Activated naive CD8-positive, alpha-beta T cell treated with anti-CD3 and anti-CD28 coated beads for 36 hours (primary cell): ENCODE measurements around the gene SIAE. TPM values are rescaled to one million over a fixed set of nuclear protein-coding genes. Genes with fewer than 3 reads are reported as not detected.
A peak's percentile ranks its signal among the peaks of the same experiment; 100 is the strongest.

Experiments used
- DNase-seq: peaks from one replicate; pipeline ENCODE4 v3.0.0; 2021
- H3K27ac Mint-ChIP-seq: one replicate; pipeline ENCODE4 v1.8.0; 2022; ENCODE audit warnings: mild to moderate bottlenecking, moderate library complexity, mixed read lengths
- H3K27me3 Mint-ChIP-seq: one replicate; pipeline ENCODE4 v1.8.0; 2022; ENCODE audit warnings: mild to moderate bottlenecking, mixed read lengths
- H3K36me3 Mint-ChIP-seq: one replicate; pipeline ENCODE4 v1.8.0; 2021; ENCODE audit warnings: mild to moderate bottlenecking, mixed read lengths
- H3K4me1 Mint-ChIP-seq: one replicate; pipeline ENCODE4 v1.8.0; 2021; ENCODE audit warnings: mixed read lengths
- H3K4me3 Mint-ChIP-seq: one replicate; pipeline ENCODE4 v1.8.0; 2022; ENCODE audit warnings: mild to moderate bottlenecking, moderate library complexity, mixed read lengths
- H3K9me3 Mint-ChIP-seq: one replicate; pipeline ENCODE4 v1.8.0; 2022; ENCODE audit warnings: mixed read lengths
- total RNA-seq, 2 experiments: library from RNA; stranded (reverse); gene quantifications; one replicate each; pipeline ENCODE4 v1.2.3, GENCODE V29; 2021

The SIAE gene
- total RNA-seq, 2 experiments from 2014 or later: 4.5 to 6.9 TPM

- Mint-ChIP-seq H3K27me3 (no peaks in the 10 kb centered on the region), H3K27ac (no peak overlapping the region), H3K9me3 (no peaks in the 10 kb centered on the region), H3K4me3 (no peak overlapping the region), H3K36me3 (no peaks in the 10 kb centered on the region), H3K4me1 (no peaks in the 10 kb centered on the region)
- DNase-seq: no peak
Observed at GRCh38 chr11:124646148-124646547, 27.4 kb downstream of the SIAE start.

DNA sequence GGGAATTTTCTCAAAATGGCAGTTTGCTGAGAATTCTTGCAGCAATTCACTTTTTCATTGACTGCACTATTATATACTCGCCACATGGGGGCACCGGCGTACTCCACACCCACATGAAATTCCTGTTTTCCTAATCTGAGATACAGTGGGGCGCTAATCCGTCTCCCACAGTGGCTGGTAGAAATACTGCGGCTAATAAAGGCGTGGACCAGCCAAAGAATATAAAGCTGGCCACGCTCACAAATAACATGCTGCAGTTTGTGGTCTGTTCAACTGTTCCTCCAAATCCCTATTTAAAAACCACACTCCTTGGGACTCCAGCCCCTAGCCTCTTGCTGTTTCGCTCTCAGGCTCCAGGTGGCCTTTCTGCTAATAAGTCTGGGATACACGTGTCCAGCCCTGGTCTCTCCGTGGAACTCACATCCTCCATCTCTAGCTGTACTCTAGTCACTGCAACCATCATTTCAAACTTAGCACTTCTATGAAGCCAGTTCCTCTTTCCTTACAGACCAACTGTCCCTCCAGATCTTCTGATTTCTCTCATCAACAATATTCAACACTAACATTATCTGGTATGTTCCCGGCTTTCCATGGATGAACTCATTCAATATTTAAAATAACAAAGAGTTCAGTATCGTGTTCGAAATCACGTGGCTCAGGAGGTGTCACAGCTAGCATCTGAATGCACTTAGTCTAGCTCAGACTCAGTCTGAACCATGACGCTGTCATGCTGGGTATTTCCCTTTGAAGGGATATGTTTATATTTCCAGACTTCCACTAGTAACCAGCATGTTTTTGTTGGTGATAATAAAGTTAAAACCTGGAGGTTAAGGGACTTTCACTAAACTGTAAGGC lies 28.9 kb downstream of the SIAE start:
- no peaks in the 10 kb centered on the region for H3K4me1 Mint-ChIP-seq
- H3K27ac Mint-ChIP-seq: no peak overlapping the region
- no peak overlapping the region for H3K4me3 Mint-ChIP-seq
- H3K27me3 Mint-ChIP-seq: no peaks in the 10 kb centered on the region
- no peak for DNase-seq
- H3K36me3 Mint-ChIP-seq: peaks cover 2% of the 10 kb centered on the region
- no peaks in the 10 kb centered on the region for H3K9me3 Mint-ChIP-seq

GRCh38 chr11:124643605-124644425 lies 29.7 kb downstream of the SIAE start:
- Mint-ChIP-seq H3K4me3 (no peak overlapping the region), H3K4me1 (no peaks in the 10 kb centered on the region), H3K9me3 (no peaks in the 10 kb centered on the region), H3K36me3 (peaks cover 2% of the 10 kb centered on the region), H3K27ac (no peak overlapping the region), H3K27me3 (no peaks in the 10 kb centered on the region)
- DNase-seq: no peak

DNA sequence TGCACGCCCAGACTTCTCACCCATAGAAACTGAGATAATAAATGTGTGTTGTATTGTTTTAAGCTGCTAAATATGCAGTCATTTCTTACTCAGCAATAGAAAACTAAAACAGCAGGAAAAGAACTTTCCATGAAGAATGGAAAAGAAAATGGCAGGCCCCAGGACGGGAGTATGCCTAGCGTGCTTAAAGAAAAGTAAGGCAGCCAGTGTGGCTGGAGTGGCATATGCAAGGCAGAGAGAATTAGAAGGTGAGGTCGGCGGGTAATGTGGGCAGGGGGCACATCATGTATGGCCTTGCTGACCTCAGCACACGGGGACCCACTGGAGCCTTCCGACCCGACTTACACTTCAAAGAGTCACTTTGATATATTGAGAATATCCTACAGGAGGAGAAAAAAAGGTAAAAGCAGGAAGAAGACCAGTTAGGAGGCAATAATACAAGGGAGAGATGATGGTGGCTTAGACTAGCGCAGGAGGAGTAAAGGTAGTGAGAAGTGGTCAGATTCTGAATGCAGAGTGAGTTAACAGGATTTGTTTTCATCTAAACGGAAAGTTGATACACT lies 30.4 kb downstream of the SIAE start:
- Mint-ChIP-seq H3K4me3 (no peak overlapping the region), H3K36me3 (peaks cover 2% of the 10 kb centered on the region), H3K27ac (no peak overlapping the region), H3K27me3 (no peaks in the 10 kb centered on the region), H3K9me3 (no peaks in the 10 kb centered on the region), H3K4me1 (no peaks in the 10 kb centered on the region)
- DNase-seq: no peak

DNA sequence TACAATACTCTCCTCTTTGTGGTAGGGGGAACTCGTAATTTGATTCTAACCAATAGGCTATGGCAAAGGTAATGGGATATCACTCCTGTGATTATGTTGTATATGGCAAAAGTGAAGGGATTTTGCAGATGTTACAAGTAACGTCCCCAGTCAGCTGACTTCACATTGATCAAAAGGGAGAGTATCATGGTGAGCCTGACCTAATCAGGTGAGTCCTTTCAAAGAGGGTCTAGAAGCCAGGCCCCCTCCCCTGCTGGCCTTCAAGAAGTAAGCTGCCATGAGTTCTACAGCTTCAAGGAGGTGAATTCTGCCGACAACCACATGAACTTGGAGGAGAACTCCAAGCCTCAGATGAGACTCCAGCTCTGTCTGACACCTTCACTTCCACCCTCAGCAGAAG lies 30.9 kb downstream of the SIAE start:
- H3K9me3 Mint-ChIP-seq: no peaks in the 10 kb centered on the region
- no peak overlapping the region for H3K4me3 Mint-ChIP-seq
- H3K36me3 Mint-ChIP-seq: peaks cover 4% of the 10 kb centered on the region
- DNase-seq: no peak
- no peaks in the 10 kb centered on the region for H3K27me3 Mint-ChIP-seq
- H3K27ac Mint-ChIP-seq: no peak overlapping the region
- no peaks in the 10 kb centered on the region for H3K4me1 Mint-ChIP-seq

- Mint-ChIP-seq H3K27ac (no peak overlapping the region), H3K4me1 (no peaks in the 10 kb centered on the region), H3K27me3 (no peaks in the 10 kb centered on the region), H3K9me3 (no peaks in the 10 kb centered on the region), H3K4me3 (no peak overlapping the region), H3K36me3 (peaks cover 11% of the 10 kb centered on the region)
- no peak for DNase-seq
Observed at GRCh38 chr11:124640666-124641065, 32.9 kb downstream of the SIAE start.

DNA sequence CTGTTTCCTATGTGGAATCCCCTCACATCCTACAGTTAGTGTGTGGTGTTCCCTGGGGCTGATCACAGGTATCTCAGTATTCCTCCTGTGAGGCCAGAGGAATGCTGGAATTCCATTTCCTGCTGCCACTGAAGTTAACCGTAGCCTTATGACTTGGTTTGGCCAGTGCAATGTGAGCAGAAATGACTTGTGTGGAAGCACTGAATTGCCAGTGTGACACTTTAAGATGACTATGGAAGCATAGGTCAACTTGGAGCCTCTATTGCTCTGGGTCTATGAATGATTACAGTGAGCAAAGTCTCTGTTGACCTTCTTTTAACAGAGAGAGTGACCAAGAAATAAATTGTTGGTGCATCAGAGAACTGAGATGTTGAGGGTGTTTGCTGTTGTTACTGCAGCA lies 34.4 kb downstream of the SIAE start:
- H3K9me3 Mint-ChIP-seq: no peaks in the 10 kb centered on the region
- peaks cover 11% of the 10 kb centered on the region for H3K36me3 Mint-ChIP-seq
- DNase-seq: no peak
- H3K27me3 Mint-ChIP-seq: no peaks in the 10 kb centered on the region
- no peaks in the 10 kb centered on the region for H3K4me1 Mint-ChIP-seq
- no peak overlapping the region for H3K27ac Mint-ChIP-seq
- no peak overlapping the region for H3K4me3 Mint-ChIP-seq

DNA sequence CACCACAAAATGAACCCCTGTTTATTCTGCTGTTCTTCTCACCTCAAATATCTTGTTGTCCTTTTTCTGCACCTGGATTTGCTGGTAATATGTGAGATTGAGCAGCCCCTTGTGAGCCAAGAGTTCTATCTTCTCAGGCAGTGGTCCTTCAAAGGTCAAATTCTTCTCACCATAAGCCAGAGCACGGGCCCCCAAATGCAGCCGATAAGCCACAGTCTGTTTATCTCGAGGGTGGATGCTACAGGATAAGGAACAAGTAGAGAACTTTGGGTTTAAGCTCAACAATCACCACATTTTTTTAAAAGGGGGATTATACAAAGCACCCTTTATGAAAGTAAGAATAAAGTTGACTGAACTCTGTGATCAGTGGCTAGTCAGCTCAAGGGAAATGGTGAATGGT lies 35.0 kb downstream of the SIAE start:
- H3K27me3 Mint-ChIP-seq: no peaks in the 10 kb centered on the region
- no peak overlapping the region for H3K4me3 Mint-ChIP-seq
- DNase-seq: no peak
- no peaks in the 10 kb centered on the region for H3K4me1 Mint-ChIP-seq
- H3K36me3 Mint-ChIP-seq: peaks cover 11% of the 10 kb centered on the region
- H3K27ac Mint-ChIP-seq: peak overlapping the region; percentile 56
- H3K9me3 Mint-ChIP-seq: no peaks in the 10 kb centered on the region

GRCh38 chr11:124635932-124636331 lies 37.6 kb downstream of the SIAE start:
- H3K36me3 Mint-ChIP-seq: peaks cover 15% of the 10 kb centered on the region
- DNase-seq: no peak
- H3K4me3 Mint-ChIP-seq: no peak overlapping the region
- H3K4me1 Mint-ChIP-seq: no peaks in the 10 kb centered on the region
- H3K9me3 Mint-ChIP-seq: no peaks in the 10 kb centered on the region
- H3K27me3 Mint-ChIP-seq: no peaks in the 10 kb centered on the region
- no peak overlapping the region for H3K27ac Mint-ChIP-seq

GRCh38 chr11:124633355-124633754 lies 40.2 kb downstream of the SIAE start:
- Mint-ChIP-seq H3K9me3 (no peaks in the 10 kb centered on the region), H3K27ac (no peak overlapping the region), H3K27me3 (no peaks in the 10 kb centered on the region), H3K4me1 (no peaks in the 10 kb centered on the region), H3K4me3 (no peak overlapping the region), H3K36me3 (peaks cover 22% of the 10 kb centered on the region)
- no peak for DNase-seq

DNA sequence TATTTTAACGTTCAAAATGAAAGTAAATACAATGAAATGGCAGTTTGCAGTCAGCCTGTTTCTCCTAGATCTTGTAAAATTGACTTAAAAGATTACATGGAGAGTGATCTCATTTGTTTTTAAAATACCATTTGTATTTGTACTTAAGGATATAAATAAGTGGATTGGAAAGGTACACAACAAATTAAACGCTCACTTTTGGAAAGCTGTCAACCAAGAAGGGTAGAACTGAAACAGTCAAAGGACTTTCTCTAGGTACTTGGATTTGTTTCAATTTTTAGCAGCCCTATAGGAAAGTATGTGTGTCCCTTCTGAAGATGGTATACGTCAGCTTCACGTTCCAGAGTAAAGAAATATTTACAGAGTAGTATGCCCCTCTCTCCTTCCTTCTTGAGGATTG lies 43.6 kb downstream of the SIAE start:
- H3K36me3 Mint-ChIP-seq: peaks cover 26% of the 10 kb centered on the region
- no peaks in the 10 kb centered on the region for H3K9me3 Mint-ChIP-seq
- H3K27ac Mint-ChIP-seq: peak overlapping the region; percentile 21
- no peaks in the 10 kb centered on the region for H3K27me3 Mint-ChIP-seq
- no peak overlapping the region for H3K4me3 Mint-ChIP-seq
- peaks cover 13% of the 10 kb centered on the region for H3K4me1 Mint-ChIP-seq
- DNase-seq: no peak

- Mint-ChIP-seq H3K27me3 (no peaks in the 10 kb centered on the region), H3K27ac (no peak overlapping the region), H3K9me3 (no peaks in the 10 kb centered on the region), H3K36me3 (peaks cover 28% of the 10 kb centered on the region), H3K4me1 (peaks cover 22% of the 10 kb centered on the region), H3K4me3 (no peak overlapping the region)
- no peak for DNase-seq
Observed at GRCh38 chr11:124627546-124627945, 46.0 kb downstream of the SIAE start.

- H3K4me3 Mint-ChIP-seq: no peak overlapping the region
- peaks cover 23% of the 10 kb centered on the region for H3K36me3 Mint-ChIP-seq
- no peaks in the 10 kb centered on the region for H3K9me3 Mint-ChIP-seq
- DNase-seq: no peak
- H3K4me1 Mint-ChIP-seq: peaks cover 25% of the 10 kb centered on the region
- H3K27ac Mint-ChIP-seq: peak overlapping the region; percentile 44
- no peaks in the 10 kb centered on the region for H3K27me3 Mint-ChIP-seq
Observed at GRCh38 chr11:124625504-124626168, 47.9 kb downstream of the SIAE start.

DNA sequence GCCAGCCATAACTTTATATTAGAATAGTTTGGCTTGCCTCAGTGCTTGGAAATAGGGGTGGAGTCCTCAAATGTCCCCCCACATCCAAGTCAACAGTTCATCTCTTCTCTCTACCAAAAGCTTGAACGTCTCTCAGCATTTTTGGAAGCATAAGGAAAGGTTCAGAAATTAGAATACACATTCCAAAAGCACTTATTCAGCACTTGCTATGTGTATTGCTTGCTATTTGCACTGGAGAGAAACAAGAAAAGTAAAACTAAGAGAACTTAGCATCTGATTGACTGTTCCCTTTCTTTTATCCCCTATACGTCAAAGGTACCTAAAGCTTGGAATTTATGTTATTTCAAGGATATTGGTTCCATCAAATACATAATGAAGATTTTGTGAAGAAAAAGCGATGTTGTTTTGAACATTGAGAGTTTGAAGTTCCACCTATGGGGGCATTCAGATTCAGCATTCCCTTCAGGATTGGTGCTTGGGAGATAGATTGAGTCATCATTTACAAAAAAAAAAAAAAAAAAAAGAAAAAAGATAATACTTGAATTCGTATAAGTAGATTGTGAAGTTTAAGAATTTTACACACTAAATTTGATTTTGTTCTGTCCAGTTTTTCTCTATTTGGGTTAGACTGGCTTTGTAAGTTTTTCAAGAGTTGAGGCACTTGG lies 49.5 kb downstream of the SIAE start:
- peaks cover 25% of the 10 kb centered on the region for H3K4me1 Mint-ChIP-seq
- peak overlapping the region; percentile 94 for H3K27ac Mint-ChIP-seq
- no peaks in the 10 kb centered on the region for H3K9me3 Mint-ChIP-seq
- no peaks in the 10 kb centered on the region for H3K27me3 Mint-ChIP-seq
- DNase-seq: no peak
- peak overlapping the region; percentile 93 for H3K4me3 Mint-ChIP-seq
- H3K36me3 Mint-ChIP-seq: peaks cover 22% of the 10 kb centered on the region
